Mesenchymal stem cell (in vitro differentiated cells and primary cell): ENCODE measurements around the gene KCNK7.
A peak's percentile ranks its signal among the peaks of the same experiment; 100 is the strongest.

Experiments used
- DNase-seq: peaks from one replicate; pipeline ENCODE4 v3.0.0-alpha.2; 2013
- H2AFZ ChIP-seq: one replicate; pipeline ENCODE4 v1.6.1; 2013; ENCODE audit warnings: low read depth, mild to moderate bottlenecking, control low read depth, inconsistent platforms, low read length, moderate library complexity
- H2AK5ac ChIP-seq: 2 replicates; pipeline ENCODE4 v1.6.1; 2013; ENCODE audit warnings: low read length, moderate library complexity, mild to moderate bottlenecking, inconsistent platforms; ENCODE audit not compliant: severe bottlenecking
- H2BK120ac ChIP-seq: one replicate; pipeline ENCODE4 v1.6.1; 2013; ENCODE audit warnings: low read depth, mild to moderate bottlenecking, inconsistent platforms, low read length, moderate library complexity
- H2BK12ac ChIP-seq, 2 experiments: one replicate each; pipeline ENCODE4 v1.6.1; 2013; ENCODE audit warnings: inconsistent platforms in 2 of 2, low read length in 2 of 2, mild to moderate bottlenecking in 2 of 2, moderate library complexity in 2 of 2, control low read depth in 1 of 2
- H2BK15ac ChIP-seq: one replicate; pipeline ENCODE4 v1.6.1; 2013; ENCODE audit warnings: mild to moderate bottlenecking, low read depth, inconsistent platforms; ENCODE audit not compliant: poor library complexity, severe bottlenecking
- H2BK5ac ChIP-seq: 2 replicates; pipeline ENCODE4 v1.6.1; 2013; ENCODE audit warnings: low read depth, mild to moderate bottlenecking, low read length, control low read depth, inconsistent platforms; ENCODE audit not compliant: poor library complexity, severe bottlenecking
- H3K14ac ChIP-seq, 2 experiments: one replicate each; pipeline ENCODE4 v1.6.1; 2013; ENCODE audit warnings: inconsistent platforms in 2 of 2, low read length in 2 of 2, control low read depth in 1 of 2, mild to moderate bottlenecking in 1 of 2, moderate library complexity in 1 of 2
- H3K18ac ChIP-seq, 2 experiments: one replicate each; pipeline ENCODE4 v1.6.1; 2013; ENCODE audit warnings: inconsistent platforms in 2 of 2, low read length in 2 of 2, control low read depth in 1 of 2, low read depth in 1 of 2, mild to moderate bottlenecking in 1 of 2
- H3K23ac ChIP-seq, 2 experiments: one replicate each; pipeline ENCODE4 v1.6.1; 2013; ENCODE audit warnings: inconsistent platforms in 2 of 2, low read length in 2 of 2, mild to moderate bottlenecking in 2 of 2, moderate library complexity in 2 of 2, control low read depth in 1 of 2
- H3K27ac ChIP-seq: 2 replicates; pipeline ENCODE4 v1.5.1; 2013; ENCODE audit warnings: mild to moderate bottlenecking, moderate library complexity, low read length, control low read depth, inconsistent platforms; ENCODE audit not compliant: poor library complexity, severe bottlenecking
- H3K27me3 ChIP-seq, 2 experiments: 2 replicates each; pipeline versions ENCODE4 v1.6.1 to v1.7.0; 2013; ENCODE audit warnings: low read length in 2 of 2, mild to moderate bottlenecking in 2 of 2, moderate library complexity in 2 of 2, control low read depth in 1 of 2, inconsistent platforms in 1 of 2; ENCODE audit not compliant: control insufficient read depth in 1 of 2, insufficient read depth in 1 of 2
- H3K36me3 ChIP-seq, 2 experiments: 2 replicates each; pipeline versions ENCODE4 v1.6.1 to v1.7.0; 2013; ENCODE audit warnings: low read length in 2 of 2, control low read depth in 1 of 2, inconsistent platforms in 1 of 2, low read depth in 1 of 2, mild to moderate bottlenecking in 1 of 2; ENCODE audit not compliant: insufficient read depth in 2 of 2, control insufficient read depth in 1 of 2
- H3K4ac ChIP-seq, 2 experiments: one replicate each; pipeline ENCODE4 v1.6.1; 2013; ENCODE audit warnings: inconsistent platforms in 2 of 2, low read length in 2 of 2, mild to moderate bottlenecking in 2 of 2, moderate library complexity in 2 of 2, control low read depth in 1 of 2, low read depth in 1 of 2
- H3K4me1 ChIP-seq: 2 replicates; pipeline ENCODE4 v1.6.1; 2013; ENCODE audit warnings: low read depth, low read length, control low read depth; ENCODE audit not compliant: control insufficient read depth, insufficient read depth
- H3K4me2 ChIP-seq: 2 replicates; pipeline ENCODE4 v1.6.1; 2013; ENCODE audit warnings: low read length, mild to moderate bottlenecking, inconsistent platforms; ENCODE audit not compliant: poor library complexity, severe bottlenecking
- H3K4me3 ChIP-seq, 2 experiments: 2 replicates each; pipeline versions ENCODE4 v1.5.1 to v1.7.0; 2013; ENCODE audit warnings: low read length in 2 of 2, mild to moderate bottlenecking in 2 of 2, control low read depth in 1 of 2, low read depth in 1 of 2; ENCODE audit not compliant: insufficient read depth in 1 of 2
- H3K79me1 ChIP-seq: replicated peaks from 2 replicates; pipeline ENCODE4 v1.6.1; 2013; ENCODE audit warnings: mild to moderate bottlenecking, control low read depth, low read length, inconsistent platforms; ENCODE audit not compliant: poor library complexity, severe bottlenecking
- H3K9ac ChIP-seq: 2 replicates; pipeline ENCODE4 v1.7.0; 2013; ENCODE audit warnings: mild to moderate bottlenecking, low read length, moderate library complexity
- H3K9me3 ChIP-seq: 2 replicates; pipeline ENCODE4 v1.7.0; 2013; ENCODE audit warnings: mild to moderate bottlenecking, low read length; ENCODE audit not compliant: control insufficient read depth
- H4K8ac ChIP-seq: one replicate; pipeline ENCODE4 v1.6.1; 2013; ENCODE audit warnings: inconsistent platforms, mild to moderate bottlenecking, low read length, moderate library complexity
- H4K91ac ChIP-seq: one replicate; pipeline ENCODE4 v1.6.1; 2013; ENCODE audit warnings: mild to moderate bottlenecking, low read length, inconsistent platforms
- WGBS: methylation state at CpG from one replicate; pipeline ENCODE4 v1.1.7; 2013; ENCODE audit warnings: mixed read lengths; 5-methylcytosine and 5-hydroxymethylcytosine counted together

The KCNK7 gene

DNA sequence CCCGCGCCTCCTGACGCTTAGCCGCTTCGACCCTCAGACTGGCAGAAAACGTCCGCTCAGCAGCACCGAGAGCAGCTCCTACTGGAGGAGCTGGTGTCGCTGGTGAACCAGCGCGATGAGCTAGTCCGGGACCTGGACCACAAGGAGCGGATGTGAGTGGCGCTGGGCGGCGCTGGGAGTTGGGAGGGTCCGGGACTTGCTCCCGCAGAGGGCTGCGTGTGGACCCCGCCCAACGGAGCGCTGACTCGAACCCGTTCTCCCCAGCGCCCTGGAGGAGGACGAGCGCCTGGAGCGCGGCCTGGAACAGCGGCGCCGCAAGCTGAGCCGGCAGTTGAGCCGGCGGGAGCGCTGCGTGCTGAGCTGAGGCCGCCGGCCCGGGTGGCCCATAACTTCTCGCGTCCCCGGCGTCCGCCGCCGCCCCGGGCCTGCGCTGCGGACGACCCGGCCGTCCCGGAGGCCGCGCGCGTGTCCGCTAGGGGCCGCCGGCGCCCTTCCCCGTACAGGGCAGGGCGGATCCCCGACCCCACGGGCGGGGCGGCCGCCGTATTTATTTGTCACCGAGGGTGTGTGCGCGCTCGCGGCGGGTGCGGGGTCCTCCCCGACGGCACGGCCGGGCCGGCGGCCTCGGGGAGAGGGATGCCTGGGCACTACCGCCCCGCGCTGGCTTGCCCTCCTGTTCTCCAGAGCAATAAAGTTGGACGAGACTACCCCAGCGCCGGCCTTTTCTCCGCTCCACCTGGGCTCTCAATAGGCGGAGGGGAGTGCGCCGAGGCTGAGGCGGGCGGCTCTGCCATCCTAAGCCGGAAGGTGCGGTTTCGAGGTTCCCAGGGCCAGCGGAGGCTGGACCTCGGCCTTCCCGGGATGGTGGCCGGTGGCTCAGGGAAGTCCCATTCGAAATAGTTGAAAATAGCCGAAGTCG lies 3.4 kb downstream of the KCNK7 start:
- no peak overlapping the region for H2BK120ac ChIP-seq
- H2AFZ ChIP-seq, result no peak overlapping the region
- DNase-seq, result peak; percentile 81
- peak overlapping the region in 1 of 2 experiments; percentile 45 for H3K4me3 ChIP-seq
- H4K91ac ChIP-seq, result peak overlapping the region; percentile 73
- peak overlapping the region; percentile 82 for H4K8ac ChIP-seq
- H3K23ac ChIP-seq, result peak overlapping the region in 1 of 2 experiments; percentile 70
- H3K18ac ChIP-seq, result peak overlapping the region; percentile 26 to 61
- H3K4me1 ChIP-seq, result peaks cover 42% of the 10 kb centered on the region
- H2AK5ac ChIP-seq, result no peak overlapping the region
- 13% methylated on average over 106 of the region's 106 CpGs for WGBS
- H3K79me1 ChIP-seq, result peaks cover 14% of the 10 kb centered on the region
- H3K14ac ChIP-seq, result peak overlapping the region in 1 of 2 experiments; percentile 23
- H2BK5ac ChIP-seq, result no peak overlapping the region
- H3K27ac ChIP-seq, result no peak overlapping the region
- H3K36me3 ChIP-seq, result peaks cover 32 to 45% of the 10 kb centered on the region in 2 experiments
- H3K4me2 ChIP-seq, result peak overlapping the region; percentile 74
- no peak overlapping the region for H3K9ac ChIP-seq
- no peaks in the 10 kb centered on the region for H3K27me3 ChIP-seq
- peak overlapping the region; percentile 59 to 64 for H2BK12ac ChIP-seq
- no peaks in the 10 kb centered on the region for H3K9me3 ChIP-seq
- peak overlapping the region; percentile 86 for H2BK15ac ChIP-seq
- H3K4ac ChIP-seq, result peak overlapping the region; percentile 68 to 85

DNA sequence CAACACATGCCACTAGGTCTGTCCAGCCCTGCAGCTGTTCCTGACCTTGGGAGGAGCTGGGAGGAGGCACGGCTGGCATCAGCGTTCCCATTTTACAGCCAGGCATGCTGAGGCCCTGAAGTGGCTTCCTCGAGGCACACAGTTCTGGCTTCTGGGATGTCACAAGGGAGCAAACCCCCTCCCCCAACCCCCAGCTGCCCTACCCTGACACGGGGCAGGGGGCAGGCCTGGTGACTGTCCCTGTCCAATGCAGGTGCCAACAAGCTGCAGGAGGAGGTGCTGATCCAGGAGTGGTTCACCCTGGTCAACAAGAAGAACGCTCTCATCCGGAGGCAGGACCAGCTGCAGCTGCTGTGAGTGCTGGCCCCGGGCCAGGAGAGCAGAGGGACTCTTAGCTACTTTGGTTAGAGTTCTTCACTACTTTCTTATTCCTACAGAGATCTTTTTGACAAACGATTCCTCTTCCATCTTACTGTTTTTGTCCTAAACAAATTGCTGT lies 5.3 kb downstream of the KCNK7 start:
- H3K27ac ChIP-seq, result no peak overlapping the region
- H2BK120ac ChIP-seq, result no peak overlapping the region
- peaks cover 40% of the 10 kb centered on the region for H3K4me1 ChIP-seq
- no peak overlapping the region for H3K4me3 ChIP-seq
- H3K4ac ChIP-seq, result no peak overlapping the region
- WGBS, result 92% methylated on average over 8 of the region's 8 CpGs
- no peak overlapping the region for H3K4me2 ChIP-seq
- DNase-seq, result no peak
- H2BK15ac ChIP-seq, result no peak overlapping the region
- no peak overlapping the region for H3K18ac ChIP-seq
- H4K91ac ChIP-seq, result no peak overlapping the region
- H3K27me3 ChIP-seq, result no peaks in the 10 kb centered on the region
- H2AFZ ChIP-seq, result no peak overlapping the region
- no peak overlapping the region for H3K14ac ChIP-seq
- H2BK5ac ChIP-seq, result no peak overlapping the region
- no peaks in the 10 kb centered on the region for H3K9me3 ChIP-seq
- no peak overlapping the region for H3K9ac ChIP-seq
- H2AK5ac ChIP-seq, result no peak overlapping the region
- H3K79me1 ChIP-seq, result peaks cover 14% of the 10 kb centered on the region
- peaks cover 44 to 47% of the 10 kb centered on the region in 2 experiments for H3K36me3 ChIP-seq
- H4K8ac ChIP-seq, result no peak overlapping the region
- H2BK12ac ChIP-seq, result no peak overlapping the region
- no peak overlapping the region for H3K23ac ChIP-seq

DNA sequence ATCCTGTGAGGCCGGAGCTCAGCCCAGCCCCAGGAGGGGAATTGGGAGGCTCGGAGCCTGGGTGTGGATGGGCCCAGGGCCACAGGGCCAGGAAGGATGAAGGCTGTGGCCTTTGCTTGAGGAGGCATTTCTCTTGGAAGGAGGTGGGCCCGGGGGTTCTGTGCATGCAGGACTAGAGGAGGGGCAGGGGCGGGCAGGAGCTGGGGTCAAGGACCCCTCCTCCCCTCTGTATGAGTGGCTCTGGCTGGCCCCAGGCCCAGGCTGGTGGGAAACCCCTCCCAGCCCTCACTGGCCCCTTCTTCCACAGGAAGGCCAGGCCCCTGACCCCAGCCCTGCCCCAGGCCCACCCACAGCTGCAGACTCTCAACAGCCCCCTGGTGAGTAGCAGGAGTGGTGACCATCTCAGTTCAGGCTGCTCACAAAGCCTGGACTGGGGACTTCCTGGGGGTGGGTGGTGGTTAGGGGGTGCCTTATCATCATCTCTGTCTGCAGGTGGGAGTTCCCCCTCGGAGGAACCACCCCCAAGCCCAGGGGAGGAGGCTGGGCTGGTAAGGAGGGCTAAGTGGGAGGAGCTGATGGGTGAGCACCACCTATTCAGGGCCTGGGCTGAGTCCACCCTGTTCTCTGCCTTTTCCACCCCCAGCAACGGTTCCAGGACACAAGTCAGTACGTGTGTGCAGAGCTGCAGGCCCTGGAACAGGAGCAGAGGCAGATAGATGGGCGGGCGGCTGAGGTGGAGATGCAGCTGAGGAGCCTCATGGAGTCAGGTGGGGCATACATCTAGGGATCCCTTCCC lies 6.0 kb downstream of the KCNK7 start:
- Histone ChIP-seq H3K36me3 (peaks cover 44 to 50% of the 10 kb centered on the region in 2 experiments), H2AFZ (no peak overlapping the region), H3K14ac (no peak overlapping the region), H3K4me3 (no peak overlapping the region), H2BK12ac (no peak overlapping the region), H3K27me3 (no peaks in the 10 kb centered on the region), H3K4me2 (no peak overlapping the region), H2BK5ac (no peak overlapping the region), H4K91ac (peak overlapping the region; percentile 41), H3K9ac (no peak overlapping the region), H2BK15ac (peak overlapping the region; percentile 79), H3K18ac (no peak overlapping the region), H2BK120ac (no peak overlapping the region), H3K4me1 (peaks cover 39% of the 10 kb centered on the region), H2AK5ac (no peak overlapping the region), H3K9me3 (no peaks in the 10 kb centered on the region), H3K27ac (no peak overlapping the region), H3K4ac (no peak overlapping the region), H3K79me1 (peaks cover 14% of the 10 kb centered on the region), H4K8ac (peak overlapping the region; percentile 46), H3K23ac (no peak overlapping the region)
- DNase-seq, result no peak
- WGBS, result 87% methylated on average over 7 of the region's 9 CpGs
